HEK293 (cell line): ENCODE data around the gene PPARA.

Source experiments
- CTCF ChIP-seq: fragments of 450-650 bp; formaldehyde crosslinking; IDR thresholded peaks from 2 replicates; pipeline ENCODE4 v1.5.1; 2016; ENCODE audit warnings: missing biosample characterization, missing genetic modification characterization
- GLIS2 ChIP-seq: fragments of 450-650 bp; formaldehyde crosslinking; IDR thresholded peaks from 2 replicates; pipeline ENCODE4 v1.5.1; 2016; ENCODE audit warnings: missing biosample characterization, missing genetic modification characterization
- INSM2 ChIP-seq: fragments of 450-650 bp; formaldehyde crosslinking; IDR thresholded peaks from 2 replicates; pipeline ENCODE4 v1.5.1; 2016; ENCODE audit warnings: missing biosample characterization, missing genetic modification characterization
- KLF17 ChIP-seq: fragments of 450-650 bp; formaldehyde crosslinking; IDR thresholded peaks from 2 replicates; pipeline ENCODE4 v1.5.1; 2016; ENCODE audit warnings: missing biosample characterization, missing genetic modification characterization
- PATZ1 ChIP-seq: fragments of 450-650 bp; formaldehyde crosslinking; IDR thresholded peaks from 2 replicates; pipeline ENCODE4 v1.5.1; 2016; ENCODE audit warnings: missing biosample characterization, missing genetic modification characterization
- RBAK ChIP-seq: fragments of 450-650 bp; formaldehyde crosslinking; IDR thresholded peaks from 2 replicates; pipeline ENCODE4 v1.5.1; 2016; ENCODE audit warnings: missing biosample characterization, missing genetic modification characterization
- SETDB1 ChIP-seq: IDR thresholded peaks from one replicate; pipeline ENCODE4 v1.6.1; 2017; ENCODE audit warnings: mild to moderate bottlenecking, low read length, moderate library complexity, mixed read lengths; ENCODE audit not compliant: insufficient read length
- SP2 ChIP-seq: fragments of 450-650 bp; formaldehyde crosslinking; IDR thresholded peaks from 2 replicates; pipeline ENCODE4 v1.5.1; 2016; ENCODE audit warnings: missing biosample characterization, missing genetic modification characterization
- YY2 ChIP-seq: fragments of 450-650 bp; formaldehyde crosslinking; IDR thresholded peaks from 2 replicates; pipeline ENCODE4 v1.5.1; 2016; ENCODE audit warnings: missing biosample characterization, missing genetic modification characterization
- ZBTB1 ChIP-seq: fragments of 450-650 bp; formaldehyde crosslinking; IDR thresholded peaks from 2 replicates; pipeline ENCODE4 v1.5.1; 2016; ENCODE audit warnings: missing biosample characterization, missing genetic modification characterization
- ZFHX2 ChIP-seq: fragments of 450-650 bp; formaldehyde crosslinking; conservative IDR thresholded peaks from 2 replicates; pipeline ENCODE4 v1.5.1; 2016; ENCODE audit warnings: missing biosample characterization, missing genetic modification characterization
- ZNF211 ChIP-seq: fragments of 450-650 bp; formaldehyde crosslinking; IDR thresholded peaks from 2 replicates; pipeline ENCODE4 v1.5.1; 2016; ENCODE audit warnings: low read depth, missing biosample characterization, missing genetic modification characterization
- ZNF341 ChIP-seq: fragments of 450-650 bp; formaldehyde crosslinking; IDR thresholded peaks from 2 replicates; pipeline ENCODE4; 2016; ENCODE audit warnings: low read depth, missing biosample characterization, missing genetic modification characterization
- ZNF354C ChIP-seq: fragments of 450-650 bp; formaldehyde crosslinking; IDR thresholded peaks from 2 replicates; pipeline ENCODE4 v1.5.1; 2016; ENCODE audit warnings: missing biosample characterization, missing genetic modification characterization, low read depth, borderline replicate concordance
- ZNF362 ChIP-seq: fragments of 450-650 bp; formaldehyde crosslinking; IDR thresholded peaks from 2 replicates; pipeline ENCODE4 v1.5.1; 2016; ENCODE audit warnings: missing biosample characterization, missing genetic modification characterization
- ZNF391 ChIP-seq: fragments of 450-650 bp; formaldehyde crosslinking; IDR thresholded peaks from 2 replicates; pipeline ENCODE4 v1.5.1; 2016; ENCODE audit warnings: low read depth, missing biosample characterization, missing genetic modification characterization, borderline replicate concordance
- ZNF426 ChIP-seq: fragments of 450-650 bp; formaldehyde crosslinking; IDR thresholded peaks from 2 replicates; pipeline ENCODE4 v1.5.1; 2017; ENCODE audit warnings: missing biosample characterization, missing genetic modification characterization, mild to moderate bottlenecking, inconsistent platforms, moderate library complexity
- ZNF510 ChIP-seq: fragments of 450-650 bp; formaldehyde crosslinking; IDR thresholded peaks from 2 replicates; pipeline ENCODE4 v1.5.1; 2018; ENCODE audit warnings: mild to moderate bottlenecking, missing genetic modification characterization, missing biosample characterization; ENCODE audit not compliant: insufficient replicate concordance
- ZNF549 ChIP-seq: fragments of 450-650 bp; IDR thresholded peaks from 2 replicates; pipeline ENCODE4 v1.5.1; 2018; ENCODE audit warnings: missing biosample characterization, missing genetic modification characterization, mild to moderate bottlenecking, inconsistent platforms, moderate library complexity
- ZNF555 ChIP-seq: fragments of 450-650 bp; formaldehyde crosslinking; conservative IDR thresholded peaks from 2 replicates; pipeline ENCODE4 v1.5.1; 2017; ENCODE audit warnings: missing biosample characterization, mild to moderate bottlenecking, missing genetic modification characterization, inconsistent platforms
- ZNF558 ChIP-seq: fragments of 450-650 bp; formaldehyde crosslinking; IDR thresholded peaks from 2 replicates; pipeline ENCODE4 v1.5.1; 2016; ENCODE audit warnings: missing biosample characterization, missing genetic modification characterization
- ZNF585B ChIP-seq: fragments of 450-650 bp; formaldehyde crosslinking; IDR thresholded peaks from 2 replicates; pipeline ENCODE4 v1.5.1; 2016; ENCODE audit warnings: missing biosample characterization, missing genetic modification characterization
- ZNF610 ChIP-seq: fragments of 450-650 bp; formaldehyde crosslinking; IDR thresholded peaks from 2 replicates; pipeline ENCODE4 v1.5.1; 2016; ENCODE audit warnings: missing biosample characterization, missing genetic modification characterization, borderline replicate concordance
- ZNF621 ChIP-seq: fragments of 450-650 bp; formaldehyde crosslinking; IDR thresholded peaks from 2 replicates; pipeline ENCODE4 v1.5.1; 2017; ENCODE audit warnings: missing biosample characterization, missing genetic modification characterization
- ZNF623 ChIP-seq: fragments of 450-650 bp; formaldehyde crosslinking; IDR thresholded peaks from 2 replicates; pipeline ENCODE4 v1.5.1; 2016; ENCODE audit warnings: missing biosample characterization, missing genetic modification characterization
- ZNF626 ChIP-seq: fragments of 450-650 bp; sonication (Bioruptor Pico); formaldehyde crosslinking; IDR thresholded peaks from 2 replicates; pipeline ENCODE4 v1.5.1; 2018; ENCODE audit warnings: missing biosample characterization, missing genetic modification characterization, inconsistent platforms
- ZNF658 ChIP-seq: fragments of 450-650 bp; formaldehyde crosslinking; IDR thresholded peaks from 2 replicates; pipeline ENCODE4; 2016; ENCODE audit warnings: missing biosample characterization, missing genetic modification characterization
- ZNF768 ChIP-seq: fragments of 450-650 bp; formaldehyde crosslinking; IDR thresholded peaks from 2 replicates; pipeline ENCODE4 v1.5.1; 2018; ENCODE audit warnings: missing biosample characterization, mild to moderate bottlenecking, missing genetic modification characterization
- ZNF837 ChIP-seq: fragments of 450-650 bp; formaldehyde crosslinking; IDR thresholded peaks from 2 replicates; pipeline ENCODE4 v1.5.1; 2016; ENCODE audit warnings: missing biosample characterization, missing genetic modification characterization
- TF ChIP-seq, protein P1 (sequence below): fragments of 450-650 bp; formaldehyde crosslinking; IDR thresholded peaks from 2 replicates; pipeline ENCODE4 v1.5.1; 2016; ENCODE audit warnings: missing biosample characterization, missing genetic modification characterization, low read depth

PPARA gene

GRCh38 chr22:46267431-46268279 is 117.3 kb downstream of the PPARA start, which contains the start of gene TTC38 (continued):
- peak; percentile 71 for TF ChIP-seq KLF17
- no peak for TF ChIP-seq ZNF211 (tag by site-specific recombination)
- TF ChIP-seq ZNF391 (tag by site-specific recombination) = no peak
- TF ChIP-seq ZNF426 = no peak
- no peak for TF ChIP-seq ZNF558 (tag by site-specific recombination)
- TF ChIP-seq YY2 = 0 out of 2 replicates have a peak, but pooled peaks have one; percentile 14
- no peak for TF ChIP-seq RBAK
- TF ChIP-seq SP2 (tag by site-specific recombination) = peak; percentile 84
- no peak for TF ChIP-seq ZBTB1
- no peak for TF ChIP-seq SETDB1
- no peak for TF ChIP-seq ZNF585B (tag by site-specific recombination)
- TF ChIP-seq ZFHX2 = no peak
- TF ChIP-seq ZNF623 = no peak
- TF ChIP-seq ZNF354C (tag by site-specific recombination) = no peak
- TF ChIP-seq ZNF510 (tag by site-specific recombination) = no peak
- peak; percentile 46; the same call in 1 of the 2 replicates for TF ChIP-seq GLIS2 (tag by site-specific recombination)
- TF ChIP-seq ZNF555 (tag by site-specific recombination) = no peak
- peak; percentile 60; the same call in 1 of the 2 replicates for TF ChIP-seq ZNF610 (tag by site-specific recombination)
- TF ChIP-seq ZNF626 = no peak
- no peak for TF ChIP-seq ZNF658 (tag by site-specific recombination)
- no peak for TF ChIP-seq ZNF362 (tag by site-specific recombination)
- no peak for TF ChIP-seq CTCF (tag by site-specific recombination)
- no peak for TF ChIP-seq ZNF768 (tag by site-specific recombination)
- TF ChIP-seq, protein P1, sequence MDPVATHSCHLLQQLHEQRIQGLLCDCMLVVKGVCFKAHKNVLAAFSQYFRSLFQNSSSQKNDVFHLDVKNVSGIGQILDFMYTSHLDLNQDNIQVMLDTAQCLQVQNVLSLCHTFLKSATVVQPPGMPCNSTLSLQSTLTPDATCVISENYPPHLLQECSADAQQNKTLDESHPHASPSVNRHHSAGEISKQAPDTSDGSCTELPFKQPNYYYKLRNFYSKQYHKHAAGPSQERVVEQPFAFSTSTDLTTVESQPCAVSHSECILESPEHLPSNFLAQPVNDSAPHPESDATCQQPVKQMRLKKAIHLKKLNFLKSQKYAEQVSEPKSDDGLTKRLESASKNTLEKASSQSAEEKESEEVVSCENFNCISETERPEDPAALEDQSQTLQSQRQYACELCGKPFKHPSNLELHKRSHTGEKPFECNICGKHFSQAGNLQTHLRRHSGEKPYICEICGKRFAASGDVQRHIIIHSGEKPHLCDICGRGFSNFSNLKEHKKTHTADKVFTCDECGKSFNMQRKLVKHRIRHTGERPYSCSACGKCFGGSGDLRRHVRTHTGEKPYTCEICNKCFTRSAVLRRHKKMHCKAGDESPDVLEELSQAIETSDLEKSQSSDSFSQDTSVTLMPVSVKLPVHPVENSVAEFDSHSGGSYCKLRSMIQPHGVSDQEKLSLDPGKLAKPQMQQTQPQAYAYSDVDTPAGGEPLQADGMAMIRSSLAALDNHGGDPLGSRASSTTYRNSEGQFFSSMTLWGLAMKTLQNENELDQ = no peak
- TF ChIP-seq ZNF549 (tag by site-specific recombination) = no peak
- peak; percentile 36 for TF ChIP-seq ZNF341 (tag by site-specific recombination)
- peak; percentile 81 for TF ChIP-seq PATZ1
- TF ChIP-seq INSM2 (tag by site-specific recombination) = no peak; the same call in 1 of the 2 replicates
- TF ChIP-seq ZNF621 (tag by site-specific recombination) = no peak
- TF ChIP-seq ZNF837 (tag by site-specific recombination) = no peak
